ENCODE measurements around the gene ZFYVE27.

DNA sequence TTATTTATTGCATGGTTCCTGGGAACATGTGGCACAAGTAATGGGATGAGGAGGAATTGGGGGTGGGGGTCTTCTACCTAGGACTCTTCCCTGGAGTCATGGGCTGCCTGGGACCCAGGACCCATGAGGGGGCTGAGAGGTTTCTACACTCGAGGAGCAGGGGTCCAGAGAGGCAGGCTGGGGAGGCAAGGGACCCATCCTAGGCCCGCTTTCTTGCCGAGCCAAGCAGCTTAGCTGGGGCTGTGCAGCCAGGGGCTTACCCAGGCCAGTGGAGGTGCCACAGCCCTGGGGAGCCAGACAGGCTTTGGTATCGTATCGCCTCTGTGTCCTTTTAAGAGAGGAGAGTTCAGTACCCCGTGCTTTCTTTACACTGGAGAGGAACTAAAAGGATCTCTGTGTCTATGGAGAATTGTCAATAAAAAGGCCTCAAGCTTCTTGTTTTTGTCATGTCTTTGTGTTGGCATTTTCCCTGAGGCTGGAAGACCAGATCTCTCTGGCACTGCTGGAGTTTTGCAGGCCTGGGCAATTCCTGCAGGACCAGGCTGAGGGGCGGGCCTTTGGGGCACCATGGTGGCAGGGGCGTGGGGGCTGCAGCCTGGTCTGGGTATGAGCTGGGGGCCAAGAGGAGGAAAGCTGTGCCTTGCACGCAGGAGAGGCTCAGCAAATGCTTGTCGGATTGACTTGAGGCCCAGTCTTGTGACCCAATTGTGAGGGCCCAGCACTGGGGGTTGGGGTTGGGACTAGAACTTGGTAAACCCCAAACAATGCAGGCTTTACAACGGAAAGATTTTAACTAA, 23.7 kb downstream of the ZFYVE27 start:
- TF ChIP-seq, protein P1, sequence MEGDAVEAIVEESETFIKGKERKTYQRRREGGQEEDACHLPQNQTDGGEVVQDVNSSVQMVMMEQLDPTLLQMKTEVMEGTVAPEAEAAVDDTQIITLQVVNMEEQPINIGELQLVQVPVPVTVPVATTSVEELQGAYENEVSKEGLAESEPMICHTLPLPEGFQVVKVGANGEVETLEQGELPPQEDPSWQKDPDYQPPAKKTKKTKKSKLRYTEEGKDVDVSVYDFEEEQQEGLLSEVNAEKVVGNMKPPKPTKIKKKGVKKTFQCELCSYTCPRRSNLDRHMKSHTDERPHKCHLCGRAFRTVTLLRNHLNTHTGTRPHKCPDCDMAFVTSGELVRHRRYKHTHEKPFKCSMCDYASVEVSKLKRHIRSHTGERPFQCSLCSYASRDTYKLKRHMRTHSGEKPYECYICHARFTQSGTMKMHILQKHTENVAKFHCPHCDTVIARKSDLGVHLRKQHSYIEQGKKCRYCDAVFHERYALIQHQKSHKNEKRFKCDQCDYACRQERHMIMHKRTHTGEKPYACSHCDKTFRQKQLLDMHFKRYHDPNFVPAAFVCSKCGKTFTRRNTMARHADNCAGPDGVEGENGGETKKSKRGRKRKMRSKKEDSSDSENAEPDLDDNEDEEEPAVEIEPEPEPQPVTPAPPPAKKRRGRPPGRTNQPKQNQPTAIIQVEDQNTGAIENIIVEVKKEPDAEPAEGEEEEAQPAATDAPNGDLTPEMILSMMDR (IDR thresholded peaks at IDR 0.05) = no peak
- no peak for TF ChIP-seq POLR2A (IDR thresholded peaks at IDR 0.05)

Data from ovary (tissue), 3 donors.